ENCODE measurements around the gene CCNK.

The CCNK gene

GRCh38 chr14:99552021-99552553 is 70.9 kb downstream of the CCNK start:
- DNase-seq (ENCODE audit: low read depth in 2 of 2): no peak

DNA sequence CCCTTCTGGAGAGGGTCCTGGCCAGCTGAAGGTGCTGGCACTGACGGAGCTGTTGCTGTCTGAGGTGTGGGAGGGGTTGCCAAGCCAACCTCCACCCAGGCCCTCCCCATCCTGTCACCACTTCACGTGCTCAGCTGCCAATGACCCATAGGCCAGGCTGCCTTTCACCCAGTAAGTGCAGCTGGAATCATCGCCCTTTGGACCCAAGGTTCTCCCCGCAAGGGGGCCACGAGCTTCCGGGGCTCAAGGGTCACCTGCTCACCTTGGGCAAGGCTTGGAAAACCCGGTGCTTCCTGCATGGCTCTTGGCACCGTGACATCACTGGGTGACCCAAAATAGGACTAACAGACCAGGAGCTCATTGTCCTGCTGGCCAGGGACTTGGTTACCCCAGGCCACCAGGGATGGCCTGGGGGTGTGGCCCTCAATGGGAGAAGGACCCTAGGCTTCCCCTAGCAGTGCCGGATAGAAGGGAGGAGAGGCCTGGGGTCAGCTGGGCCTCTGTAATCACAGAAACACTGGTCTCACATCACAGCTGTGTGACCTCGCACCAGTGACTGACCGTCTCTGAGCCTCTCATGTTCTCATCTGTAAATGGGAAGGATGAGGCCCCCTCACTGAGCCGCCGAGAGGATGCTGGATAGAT is 71.5 kb downstream of the CCNK start:
- DNase-seq (ENCODE audit: low read depth in 2 of 2): no peak

- no peak for DNase-seq (ENCODE audit: low read depth in 2 of 2)
Measured at GRCh38 chr14:99554184-99554583, 73.0 kb downstream of the CCNK start.

GRCh38 chr14:99554757-99555531 is 73.7 kb downstream of the CCNK start:
- DNase-seq (ENCODE audit: low read depth in 2 of 2): no peak

DNA sequence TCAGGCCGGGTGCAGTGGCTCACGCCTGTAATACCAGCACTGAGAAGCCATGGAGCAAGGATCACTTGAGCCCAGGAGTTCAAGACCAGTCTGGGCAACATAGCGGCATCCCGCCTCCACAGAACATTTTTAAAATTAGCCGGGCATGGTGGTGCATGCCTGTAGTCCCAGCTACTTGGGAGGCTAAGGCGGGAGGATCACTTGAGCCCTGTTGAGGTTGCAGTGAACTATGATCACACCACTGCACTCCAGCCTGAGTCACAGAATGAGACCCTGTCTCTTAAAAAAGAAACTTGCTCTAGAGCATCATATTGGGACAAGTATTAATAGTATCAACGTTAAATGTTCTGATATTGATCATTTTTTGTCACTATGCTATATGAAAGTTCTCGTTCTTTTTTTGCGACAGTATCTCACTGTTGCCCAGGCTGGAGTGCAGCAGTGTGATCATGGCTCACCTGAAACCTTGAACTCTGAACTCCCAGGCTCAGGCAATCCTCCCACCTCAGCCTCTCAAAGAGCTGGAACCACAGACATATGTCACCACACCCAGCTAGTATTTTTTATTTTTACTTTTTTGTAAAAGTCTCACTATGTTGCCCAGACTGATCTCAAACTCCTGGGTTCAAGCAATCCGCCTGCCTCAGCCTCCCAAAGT is 75.1 kb downstream of the CCNK start:
- no peak for DNase-seq (ENCODE audit: low read depth in 2 of 2)

GRCh38 chr14:99559286-99559990 is 78.2 kb downstream of the CCNK start:
- no peak for DNase-seq (ENCODE audit: low read depth in 2 of 2)

DNA sequence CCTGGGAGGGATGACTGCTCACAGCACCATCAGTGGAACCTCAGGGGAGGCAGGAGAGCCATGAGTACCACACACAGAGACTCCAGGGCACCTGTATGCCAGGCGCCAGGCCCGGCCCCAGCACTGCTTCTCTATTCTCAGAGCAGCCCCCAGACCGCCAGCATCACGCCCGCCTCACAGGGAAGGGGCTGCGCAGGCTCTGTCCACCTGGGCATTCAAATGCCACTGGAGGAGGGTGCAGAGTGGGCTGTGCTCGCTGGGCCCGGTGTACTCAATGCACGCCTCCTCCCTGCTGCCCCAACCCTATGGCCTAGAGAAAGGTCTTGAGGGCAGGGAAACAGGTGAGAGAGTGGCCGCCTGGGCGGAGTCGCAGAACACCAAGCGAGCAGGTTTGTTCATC is 79.2 kb downstream of the CCNK start:
- no peak for DNase-seq (ENCODE audit: low read depth in 2 of 2)

GRCh38 chr14:99560922-99561683 is 79.9 kb downstream of the CCNK start:
- DNase-seq (ENCODE audit: low read depth in 2 of 2): no peak

GRCh38 chr14:99561864-99562263 is 80.7 kb downstream of the CCNK start:
- no peak for DNase-seq (ENCODE audit: low read depth in 2 of 2)
